GM19397 (cell line): ENCODE results near the gene RALB.
"Not testable (repeated sequence)": the region's sequence is repeated elsewhere in the genome, so short reads cannot be mapped to it uniquely, and the experiment has no call there.

Source experiments
- ATAC-seq: cut with Tn5 transposase; IDR thresholded peaks from one replicate; pipeline ENCODE4 v1.9.1; 2021; ENCODE audit warnings: mild to moderate bottlenecking, moderate library complexity; ENCODE audit not compliant: unreplicated experiment

RALB gene

DNA sequence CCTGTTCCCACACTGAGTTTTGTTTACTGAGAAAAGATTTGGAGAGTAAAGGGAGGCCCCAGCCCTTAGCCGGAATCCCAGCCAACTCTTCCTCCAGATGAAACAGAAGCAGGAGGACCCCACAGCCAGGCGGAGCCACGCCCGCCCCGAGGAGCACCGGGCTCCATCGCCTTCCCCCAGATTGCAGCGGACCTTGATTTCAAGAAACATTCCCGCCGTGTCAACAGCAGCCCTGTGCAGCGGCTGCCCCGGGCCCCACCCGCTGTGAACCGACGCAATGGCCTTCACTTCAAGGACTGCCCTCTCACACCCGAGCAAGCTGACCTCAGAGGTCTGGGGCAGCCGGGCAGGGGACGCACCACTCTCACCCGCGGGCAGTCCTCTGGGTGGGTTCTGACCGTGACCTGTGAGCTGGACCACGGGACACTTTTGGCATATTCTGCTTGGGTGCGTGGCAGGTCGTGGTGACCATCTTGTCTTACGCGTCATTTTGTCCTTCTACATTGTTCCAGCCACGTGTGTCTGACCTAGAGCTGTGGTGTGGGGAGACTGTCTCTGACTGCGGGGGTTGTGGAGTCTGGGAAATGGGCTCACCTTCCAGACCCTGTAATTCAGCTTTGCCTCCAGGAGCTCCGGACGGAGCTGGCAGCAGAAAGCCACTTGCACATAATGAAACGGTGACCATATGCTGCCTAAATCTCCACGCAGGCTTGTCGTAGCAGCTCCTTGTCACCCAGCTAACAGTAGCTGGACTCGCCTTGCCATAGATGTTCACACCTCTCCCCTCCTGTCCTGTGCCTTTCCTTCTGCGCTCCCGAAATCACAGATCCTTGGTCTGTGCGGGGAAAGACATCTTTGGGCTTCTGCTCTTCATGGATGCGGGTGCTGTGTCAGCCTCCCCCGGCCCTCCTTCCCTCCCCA, 61.3 kb downstream of the RALB start:
- no peak for ATAC-seq

DNA sequence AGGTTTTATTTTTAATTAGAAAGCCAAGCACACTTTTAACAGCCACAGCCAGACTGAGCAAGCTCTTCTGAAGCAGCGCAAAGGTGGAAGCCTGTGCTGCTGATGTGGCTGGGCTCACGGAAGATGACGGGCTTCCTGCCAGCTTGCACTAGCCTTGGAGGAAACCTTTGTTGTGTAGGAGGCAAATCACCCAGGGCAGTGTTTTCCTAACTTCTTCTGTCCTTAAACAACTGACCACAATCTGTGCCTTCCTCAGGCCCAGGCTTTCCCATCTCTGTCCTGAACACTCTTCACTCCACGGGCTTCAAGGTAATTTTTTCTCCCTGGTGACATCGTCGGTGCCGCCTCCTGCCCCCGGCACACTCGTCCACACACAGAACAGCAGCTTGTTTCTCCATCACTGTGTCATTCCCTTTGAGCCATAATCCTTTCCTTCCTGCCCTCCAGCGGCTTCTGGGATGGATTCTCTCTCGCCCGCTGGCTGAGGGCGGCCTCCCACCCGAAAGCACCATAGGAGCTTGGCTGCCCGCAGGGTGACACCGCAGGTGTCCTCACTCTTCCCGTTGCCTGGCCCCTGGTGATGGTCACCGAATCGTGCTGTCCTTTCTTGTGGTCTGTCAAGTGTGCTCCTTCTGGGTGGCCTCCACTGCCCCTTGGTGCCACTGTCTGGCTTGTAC, 62.2 kb downstream of the RALB start:
- ATAC-seq: no peak

DNA sequence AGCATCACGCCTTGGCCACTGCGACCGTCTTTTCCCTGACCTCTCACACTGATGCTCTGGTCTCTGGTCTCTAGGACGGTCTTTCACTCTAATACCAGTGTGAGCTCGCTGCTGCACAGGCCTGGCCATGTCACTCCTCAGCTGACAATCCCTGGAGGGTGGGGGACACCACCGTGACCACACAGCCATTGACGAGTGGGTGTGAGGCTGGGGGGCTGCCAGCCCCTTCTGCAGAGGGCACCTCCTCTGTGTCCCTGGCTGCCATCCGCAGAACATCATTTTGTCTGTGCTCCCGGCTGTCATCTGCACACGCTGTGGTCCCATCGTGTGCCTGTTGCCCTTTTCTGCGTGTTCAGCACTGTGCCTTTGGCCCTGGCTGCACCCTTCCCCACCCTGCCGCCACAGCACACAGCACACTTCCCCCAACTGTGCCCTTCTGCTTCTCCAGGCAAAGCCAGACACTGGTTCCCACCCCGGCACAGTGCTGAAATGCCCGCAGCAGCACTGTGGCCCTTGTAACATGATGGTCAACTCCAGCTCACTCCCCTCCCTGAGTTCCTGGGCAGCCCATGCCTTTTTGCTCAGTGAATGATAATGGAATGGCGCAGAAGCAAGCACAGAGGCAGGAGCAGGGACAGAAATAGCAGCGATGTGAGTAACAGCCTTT, 62.8 kb downstream of the RALB start:
- ATAC-seq: no peak

DNA sequence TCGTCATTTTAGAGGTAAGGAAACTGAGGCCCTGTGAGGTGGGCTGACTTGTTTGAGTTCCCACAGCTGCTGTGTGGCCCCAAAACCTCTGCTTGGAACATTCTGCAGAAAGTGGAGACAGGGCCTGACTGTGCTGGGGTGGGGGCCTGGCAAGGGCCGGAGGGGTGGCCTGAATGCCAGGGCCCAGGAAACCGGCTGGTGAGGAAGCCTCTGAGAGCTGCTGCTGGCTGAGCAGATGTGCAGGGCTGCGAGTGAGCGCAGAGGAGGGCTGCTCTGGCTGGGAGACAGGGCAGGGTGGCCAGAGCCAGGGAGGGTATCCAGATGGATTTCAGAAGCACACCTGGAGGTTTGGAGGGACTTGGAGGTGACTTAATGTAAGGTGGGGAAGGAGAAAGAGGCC, 63.4 kb downstream of the RALB start:
- no peak for ATAC-seq

DNA sequence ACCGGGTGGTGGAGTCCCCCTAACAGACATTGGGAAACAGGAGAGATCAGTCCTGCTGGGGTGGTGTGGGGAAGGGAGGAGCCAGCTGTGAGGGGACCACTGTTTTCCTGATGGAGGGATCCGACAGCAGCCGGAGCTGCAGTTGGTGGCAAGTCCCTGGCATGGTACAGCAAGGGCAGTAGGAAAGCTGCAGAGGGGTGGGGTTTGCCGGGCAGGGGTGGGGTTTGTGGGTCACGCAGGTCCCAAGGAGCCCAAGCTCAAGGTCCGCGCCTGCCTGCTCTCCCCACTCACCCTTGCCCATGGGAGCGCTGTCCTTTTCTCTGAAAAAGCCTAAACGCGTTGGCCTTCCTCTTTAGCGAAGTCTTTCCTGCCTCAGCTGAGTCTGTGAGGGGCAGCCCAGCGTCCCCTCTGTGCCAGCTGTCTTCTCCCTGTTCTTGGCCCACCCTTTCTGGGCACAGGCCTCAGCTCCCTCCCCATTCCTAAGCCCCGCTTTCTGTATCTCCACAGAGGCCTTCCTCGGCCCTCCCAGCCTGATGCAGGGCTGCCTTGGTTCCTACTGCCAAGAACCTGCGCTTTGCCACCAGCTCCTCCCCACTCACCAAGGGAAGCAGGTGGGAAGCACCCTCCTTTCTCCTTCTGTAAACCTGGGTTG, 64.0 kb downstream of the RALB start:
- no peak for ATAC-seq

DNA sequence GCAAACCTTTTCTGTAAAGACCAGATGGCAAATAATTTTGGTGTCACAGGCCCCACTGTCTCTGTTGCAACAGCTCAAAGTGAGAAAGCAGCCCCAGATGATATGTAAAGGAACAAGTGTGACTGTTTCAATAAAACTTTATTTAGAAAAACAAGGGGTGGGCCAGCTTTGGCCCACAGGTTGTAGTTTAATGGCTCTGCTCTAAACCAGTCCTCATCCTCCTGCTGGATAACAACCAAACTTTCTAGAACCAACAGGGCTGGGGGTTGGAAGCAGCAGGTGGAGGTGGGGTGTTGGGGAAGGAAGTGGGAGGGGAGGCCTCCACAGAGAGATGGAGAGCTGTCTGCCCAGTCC, 64.5 kb downstream of the RALB start:
- no peak for ATAC-seq

DNA sequence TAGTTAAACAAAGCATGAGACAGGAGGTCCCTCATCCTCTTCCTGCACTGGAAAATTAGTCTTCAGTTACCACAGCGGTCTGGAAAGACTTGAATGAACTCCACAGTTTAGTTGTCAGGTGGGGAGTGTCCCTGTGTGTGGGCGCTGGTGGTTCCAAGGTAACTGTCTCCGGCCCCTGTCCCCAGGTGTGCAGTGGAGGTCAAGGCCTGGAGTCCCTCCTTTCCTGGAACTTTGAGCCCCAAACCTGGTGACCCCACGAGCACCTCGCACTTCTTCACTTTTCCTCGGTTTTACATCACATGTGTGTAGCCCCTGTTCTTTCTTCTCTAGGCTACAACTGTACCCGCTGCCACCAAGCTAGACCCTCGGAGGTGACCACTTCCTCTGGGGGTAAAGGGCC, 65.3 kb downstream of the RALB start:
- no peak for ATAC-seq

DNA sequence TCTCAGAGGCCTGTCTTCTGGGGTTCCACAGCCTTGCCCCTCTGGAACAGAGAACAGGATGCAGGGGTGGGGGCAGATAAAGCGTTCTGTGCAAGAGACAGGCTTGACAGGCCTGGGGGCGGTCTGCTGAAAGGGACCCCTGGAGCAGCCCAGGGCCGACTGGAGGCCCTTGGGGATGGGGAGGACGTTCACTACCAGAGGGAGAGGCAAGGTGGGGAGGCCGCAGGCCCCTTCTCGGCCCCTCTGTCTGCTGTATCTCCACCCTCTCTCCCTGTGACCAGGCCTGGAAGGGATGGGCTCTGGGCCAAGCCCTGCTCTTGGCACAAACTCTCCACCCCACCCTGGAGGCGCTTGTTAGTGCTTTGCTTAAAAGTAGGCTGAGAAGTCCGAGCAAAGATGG, 66.0 kb downstream of the RALB start:
- no peak for ATAC-seq

DNA sequence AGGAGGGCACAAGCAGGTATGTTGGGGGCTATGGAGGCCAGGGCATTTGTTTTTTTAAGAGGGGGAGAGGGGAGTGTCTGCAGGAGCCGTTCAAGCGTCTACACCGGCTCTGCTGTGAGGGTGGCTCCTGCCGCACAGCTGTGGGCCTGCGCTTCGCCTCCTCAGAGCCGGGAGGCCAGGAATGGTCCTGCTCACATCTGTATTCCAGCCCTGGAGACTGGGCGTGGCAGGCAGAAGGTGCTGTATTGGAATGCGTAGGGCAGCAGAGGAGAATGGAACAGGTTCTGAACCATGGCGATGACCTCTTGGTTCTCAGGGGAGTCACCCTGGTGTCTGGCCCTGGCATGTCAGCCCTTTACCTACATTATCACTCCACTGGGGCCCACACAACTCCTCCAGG, 66.5 kb downstream of the RALB start:
- no peak for ATAC-seq

DNA sequence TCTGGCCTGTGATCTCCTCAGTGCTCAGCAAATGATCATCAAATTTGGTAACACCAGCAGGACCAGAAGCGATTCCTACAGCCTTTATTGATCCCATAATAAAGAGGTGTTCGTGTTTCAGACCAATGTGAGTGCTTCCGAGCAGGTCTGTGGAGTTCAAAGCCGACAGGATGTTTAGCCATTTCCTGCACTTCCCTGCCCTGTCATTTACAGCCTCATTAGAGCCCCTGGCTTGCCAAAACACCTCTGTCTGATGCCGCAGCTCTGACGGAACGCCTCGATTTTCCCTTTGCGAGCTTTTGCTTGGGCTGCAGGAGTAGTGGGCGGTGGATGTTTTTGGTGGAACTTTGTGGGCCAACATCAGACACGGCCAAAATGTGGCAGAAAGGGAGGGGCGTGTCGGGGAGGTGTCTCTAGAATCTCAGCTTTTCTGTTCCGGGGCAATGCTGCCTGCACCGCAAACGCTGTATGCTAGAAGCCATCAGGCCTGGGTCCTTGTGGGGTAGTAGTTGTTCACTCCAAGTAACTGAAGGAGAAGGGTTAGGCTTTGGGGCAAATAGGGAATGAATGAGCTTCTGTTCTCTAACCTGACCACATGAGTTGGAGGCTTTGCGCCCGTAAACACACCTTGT, 67.2 kb downstream of the RALB start:
- no peak for ATAC-seq

DNA sequence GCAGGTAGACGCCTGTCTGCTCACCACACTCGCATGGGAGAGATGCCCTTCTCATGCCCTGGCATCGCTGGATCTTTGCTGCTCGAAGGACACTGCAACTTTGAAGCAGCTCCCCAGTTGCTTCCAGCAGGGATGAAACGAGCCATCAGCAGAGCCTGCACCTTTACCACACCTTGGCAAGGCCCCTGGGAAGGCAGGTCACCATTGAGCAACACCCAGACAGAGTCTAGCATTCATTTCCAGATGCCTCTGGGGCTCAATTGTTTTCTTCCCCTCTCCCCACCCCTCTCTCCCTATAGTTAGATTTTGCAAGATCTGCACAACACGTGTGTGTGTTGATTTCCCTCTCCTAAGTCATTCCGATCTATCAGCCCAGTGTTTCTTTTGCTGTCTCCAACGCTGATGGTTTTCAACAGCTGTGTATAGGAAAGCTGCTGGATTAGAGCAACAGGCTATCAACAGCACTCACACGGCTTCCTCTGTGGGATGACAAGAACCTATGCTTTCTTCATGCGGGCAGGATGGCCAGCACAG, 67.7 kb downstream of the RALB start:
- ATAC-seq: no peak

DNA sequence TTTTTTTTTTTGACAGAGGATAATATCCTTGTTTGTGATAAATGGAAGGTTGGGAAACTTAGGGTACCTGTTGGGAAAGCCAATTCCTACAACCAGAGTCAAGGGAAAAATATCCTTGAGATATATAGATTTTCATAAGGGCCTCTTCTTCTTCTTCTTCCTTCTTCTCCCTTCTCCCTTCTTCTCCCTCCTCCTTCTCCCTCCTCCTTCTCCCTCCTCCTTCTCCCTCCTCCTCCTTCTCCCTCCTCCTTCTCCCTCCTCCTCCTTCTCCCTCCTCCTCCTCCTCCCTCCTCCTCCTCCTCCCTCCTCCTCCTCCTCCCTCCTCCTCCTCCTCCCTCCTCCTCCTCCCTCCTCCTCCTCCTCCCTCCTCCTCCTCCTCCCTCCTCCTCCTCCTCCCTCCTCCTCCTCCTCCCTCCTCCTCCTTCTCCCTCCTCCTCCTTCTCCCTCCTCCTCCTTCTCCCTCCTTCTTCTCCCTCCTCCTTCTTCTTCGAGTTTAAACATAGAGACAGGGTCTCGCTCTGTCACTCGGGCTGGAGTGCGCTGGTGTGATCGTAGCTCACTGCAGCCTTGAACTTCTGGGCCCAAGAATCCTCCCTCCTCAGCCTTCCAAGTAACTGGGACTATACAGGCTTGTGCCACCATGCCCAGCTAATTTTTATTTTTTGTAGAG, 68.4 kb downstream of the RALB start:
- not testable (repeated sequence) for ATAC-seq

DNA sequence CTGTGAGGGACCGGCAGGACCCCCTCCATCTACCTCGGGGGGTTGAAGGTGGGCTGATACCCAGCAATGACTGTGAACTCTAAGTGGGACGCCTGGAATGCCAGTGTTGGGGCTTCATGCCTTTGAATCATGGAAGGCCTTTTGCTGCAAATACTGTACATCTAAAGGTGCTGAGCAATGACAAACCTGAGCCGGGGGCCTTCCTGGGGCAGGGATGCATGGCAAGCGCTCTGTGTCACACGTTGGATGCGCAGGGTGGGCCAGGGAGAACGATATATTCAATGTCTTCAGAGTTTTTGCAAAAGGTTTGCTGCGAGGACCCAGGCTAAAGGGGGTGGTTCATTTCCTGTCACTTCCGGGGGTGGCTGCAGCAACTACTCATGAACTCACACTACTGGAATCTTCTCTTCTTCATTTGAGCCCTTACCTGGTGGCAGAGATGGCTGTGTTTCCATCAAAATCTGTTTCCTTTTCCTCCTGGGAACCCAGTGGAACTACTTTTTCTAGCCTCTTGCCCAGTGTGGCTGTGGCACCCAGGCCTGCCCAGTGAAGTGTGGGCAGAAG, 69.2 kb downstream of the RALB start:
- ATAC-seq: no peak

DNA sequence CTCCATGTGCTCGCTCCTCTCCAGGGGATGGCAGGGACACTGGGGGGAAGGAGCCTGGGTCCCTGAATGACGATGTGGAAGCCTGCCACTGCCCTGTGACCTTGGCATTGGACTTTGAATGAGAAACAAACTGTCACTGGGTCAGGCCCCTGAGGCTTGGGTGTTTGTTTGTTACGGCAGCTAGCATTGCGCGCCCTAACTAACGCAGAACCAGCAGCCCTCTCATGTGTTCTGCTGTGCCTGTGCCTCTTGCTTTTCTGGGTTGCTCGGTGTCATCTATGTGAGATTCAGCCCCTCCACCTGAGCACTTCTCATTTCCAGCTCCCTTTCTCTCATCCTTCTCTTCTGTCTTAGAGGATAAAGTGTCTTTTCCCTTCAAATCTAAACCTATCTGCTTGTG, 69.7 kb downstream of the RALB start:
- no peak for ATAC-seq

DNA sequence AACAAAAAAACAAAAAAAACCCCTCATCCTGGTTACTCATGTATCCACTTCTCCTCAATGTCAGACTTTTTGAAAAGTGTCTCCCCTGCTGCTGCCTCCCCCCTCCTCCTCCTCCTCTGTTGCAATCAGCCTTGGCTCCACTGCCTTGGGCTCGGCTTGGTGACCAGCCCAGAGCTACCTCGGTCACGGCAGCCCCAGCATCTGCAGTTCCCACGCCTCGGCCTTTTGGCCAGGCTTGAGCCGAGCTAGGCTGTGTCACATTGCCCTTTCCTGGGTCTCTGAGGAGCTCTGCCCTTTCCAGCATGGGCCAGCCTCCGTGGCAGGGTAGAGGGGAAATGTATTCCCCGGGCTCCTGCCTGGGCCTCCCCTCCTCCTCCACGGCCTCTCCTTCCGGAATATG, 70.6 kb downstream of the RALB start:
- no peak for ATAC-seq

DNA sequence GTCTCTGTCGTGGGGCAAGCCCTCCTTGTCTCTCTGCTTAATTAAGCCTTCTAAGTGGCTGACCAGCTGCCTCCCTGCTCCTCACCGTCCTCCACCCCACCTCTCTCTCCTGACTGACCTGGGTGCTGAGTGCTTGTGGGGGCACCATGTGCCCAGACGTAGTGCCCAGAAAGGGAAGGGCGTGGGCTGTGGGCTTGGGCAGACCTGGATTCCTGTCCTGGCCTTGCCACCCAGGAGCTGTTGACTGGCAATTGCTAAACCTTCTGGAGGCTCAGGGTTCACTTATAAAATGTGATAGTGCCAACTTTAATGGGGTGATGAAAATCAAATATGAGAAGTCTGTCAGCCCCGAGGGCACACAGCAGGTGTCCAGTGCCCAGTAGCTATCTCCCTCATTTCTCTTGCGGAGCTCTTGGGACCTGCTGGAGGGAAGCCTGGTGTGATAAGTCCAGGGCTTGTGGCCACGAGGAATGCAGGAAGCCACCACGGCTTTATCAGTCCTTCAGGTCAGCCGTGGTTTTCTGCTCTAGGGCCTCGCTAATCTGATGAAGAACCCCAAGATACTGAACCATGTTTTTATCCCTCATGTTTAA, 71.3 kb downstream of the RALB start:
- ATAC-seq: no peak

DNA sequence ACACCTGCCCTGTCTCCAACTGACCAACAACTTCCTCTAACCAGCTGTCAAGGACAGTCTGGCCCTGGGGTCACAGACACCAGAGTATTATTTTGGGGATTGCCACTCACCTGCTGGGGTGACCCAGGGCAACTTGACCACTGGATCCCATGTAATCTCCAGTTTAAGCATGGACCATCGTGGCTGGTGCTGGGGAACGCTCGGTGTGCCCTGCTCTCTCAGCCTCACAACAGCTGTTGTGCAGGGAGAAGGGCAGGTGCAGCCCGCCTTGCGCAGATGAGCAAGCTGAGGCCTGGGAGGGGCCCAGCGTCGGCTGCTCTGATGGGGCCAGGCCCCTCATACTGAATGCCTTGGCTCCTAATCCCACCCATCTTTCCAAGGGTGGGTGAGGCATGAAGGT, 72.3 kb downstream of the RALB start:
- ATAC-seq: no peak

DNA sequence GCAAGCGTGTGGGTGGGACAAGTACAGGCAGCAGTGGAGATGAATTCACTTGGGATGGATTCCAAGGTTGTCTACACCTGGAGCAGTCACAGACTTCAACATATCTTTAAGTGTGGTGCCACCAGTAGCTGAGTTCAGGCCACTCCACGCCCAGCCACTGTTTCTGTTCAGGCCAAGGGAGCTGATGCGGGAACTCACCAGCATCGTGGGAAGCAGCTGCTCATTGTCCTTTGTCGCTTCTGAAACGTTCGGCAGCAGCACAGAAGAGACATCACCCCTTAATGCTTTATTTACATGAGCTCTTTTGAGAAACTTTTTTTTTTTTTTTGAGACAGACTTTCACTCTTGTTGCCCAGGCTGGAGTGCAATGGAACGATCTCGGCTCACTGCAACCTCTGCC, 73.4 kb downstream of the RALB start:
- ATAC-seq: no peak
